Stimulated activated CD4-positive, alpha-beta T cell treated with anti-CD3 and anti-CD28 coated beads, Interleukin-15, amount 100 ng/mL, for 1 hour (primary cell): Measurements from ENCODE around the gene ENC1.
"Not testable (repeated sequence)": the region's sequence is repeated elsewhere in the genome, so short reads cannot be mapped to it uniquely, and the experiment has no call there.

Source experiments
- DNase-seq, 2 donors: peaks; one replicate each; pipeline ENCODE4 v3.0.0-alpha.2; 2020; ENCODE audit warnings: low read depth in 1 of 2, low spot score in 1 of 2

ENC1 gene, protein sequence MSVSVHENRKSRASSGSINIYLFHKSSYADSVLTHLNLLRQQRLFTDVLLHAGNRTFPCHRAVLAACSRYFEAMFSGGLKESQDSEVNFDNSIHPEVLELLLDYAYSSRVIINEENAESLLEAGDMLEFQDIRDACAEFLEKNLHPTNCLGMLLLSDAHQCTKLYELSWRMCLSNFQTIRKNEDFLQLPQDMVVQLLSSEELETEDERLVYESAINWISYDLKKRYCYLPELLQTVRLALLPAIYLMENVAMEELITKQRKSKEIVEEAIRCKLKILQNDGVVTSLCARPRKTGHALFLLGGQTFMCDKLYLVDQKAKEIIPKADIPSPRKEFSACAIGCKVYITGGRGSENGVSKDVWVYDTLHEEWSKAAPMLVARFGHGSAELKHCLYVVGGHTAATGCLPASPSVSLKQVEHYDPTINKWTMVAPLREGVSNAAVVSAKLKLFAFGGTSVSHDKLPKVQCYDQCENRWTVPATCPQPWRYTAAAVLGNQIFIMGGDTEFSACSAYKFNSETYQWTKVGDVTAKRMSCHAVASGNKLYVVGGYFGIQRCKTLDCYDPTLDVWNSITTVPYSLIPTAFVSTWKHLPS

DNA sequence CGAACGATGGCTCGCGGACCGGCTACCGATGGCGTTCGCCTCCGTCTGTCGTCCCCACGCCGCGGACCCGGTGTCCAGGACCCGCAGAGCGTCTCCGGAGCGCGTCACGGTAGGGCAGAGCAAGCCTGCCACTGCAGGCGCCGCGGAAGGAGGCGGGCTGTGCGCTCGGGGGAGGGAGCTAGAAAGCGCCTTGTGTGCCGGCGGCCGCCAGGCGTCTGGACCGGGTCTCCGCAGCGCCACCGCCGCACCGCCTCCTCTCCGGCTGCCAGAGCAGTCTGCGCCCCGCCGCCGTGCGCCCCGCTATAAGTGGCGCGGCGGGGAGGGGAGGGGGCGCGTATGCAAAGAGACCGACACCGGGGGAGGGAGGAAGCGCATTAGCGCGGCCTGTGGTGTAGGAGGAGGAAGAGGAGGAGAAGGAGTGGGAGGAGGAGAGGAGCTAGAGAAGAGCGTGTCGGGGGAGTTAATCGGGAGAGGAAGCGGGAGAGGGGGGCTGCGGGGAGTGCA is at the start of gene ENC1:
Gene ENC1, minus strand, starts transcription at position 279 of the 504 bp plus-strand sequence. CDS start 4,243 bp downstream, outside the sequence.
- peak; percentile 48 to 62 for DNase-seq

DNA sequence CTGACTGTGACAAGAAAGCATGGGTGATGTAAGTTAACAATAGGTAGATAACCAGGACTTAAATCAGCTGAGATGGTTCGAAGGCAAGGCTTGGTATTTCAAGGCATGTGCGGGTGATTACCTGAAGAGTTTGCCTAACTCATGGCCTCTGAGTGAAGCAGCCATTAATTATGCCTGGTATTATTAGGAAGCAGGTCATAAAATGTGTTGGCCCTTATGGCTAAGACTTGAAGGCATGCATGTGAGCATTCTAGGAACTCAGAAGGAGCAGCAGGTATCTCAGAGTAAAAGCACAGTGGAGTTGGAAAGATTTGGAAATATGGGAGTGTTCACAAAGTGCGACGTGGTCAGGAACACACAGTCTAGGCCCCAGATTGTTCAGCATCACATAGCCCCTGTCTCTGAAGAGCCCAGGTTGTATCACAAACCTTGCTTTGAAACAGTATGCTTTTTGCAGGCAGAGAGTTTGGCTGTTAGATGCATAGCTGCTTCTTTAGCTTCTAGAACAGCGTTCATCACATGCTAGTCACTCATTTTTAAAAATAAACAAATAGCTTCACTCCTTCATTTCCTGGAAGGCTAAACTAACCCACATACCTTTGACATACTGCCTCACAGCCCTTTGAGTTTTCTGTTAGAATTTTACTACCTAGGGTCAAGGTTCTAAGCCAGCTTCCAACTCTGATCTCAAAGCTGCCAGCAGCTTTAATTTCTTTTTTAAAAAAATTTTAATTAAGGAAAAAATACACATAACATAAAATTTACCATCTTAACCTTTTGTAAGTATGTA is 46.6 kb upstream of the ENC1 start:
- no peak for DNase-seq

DNA sequence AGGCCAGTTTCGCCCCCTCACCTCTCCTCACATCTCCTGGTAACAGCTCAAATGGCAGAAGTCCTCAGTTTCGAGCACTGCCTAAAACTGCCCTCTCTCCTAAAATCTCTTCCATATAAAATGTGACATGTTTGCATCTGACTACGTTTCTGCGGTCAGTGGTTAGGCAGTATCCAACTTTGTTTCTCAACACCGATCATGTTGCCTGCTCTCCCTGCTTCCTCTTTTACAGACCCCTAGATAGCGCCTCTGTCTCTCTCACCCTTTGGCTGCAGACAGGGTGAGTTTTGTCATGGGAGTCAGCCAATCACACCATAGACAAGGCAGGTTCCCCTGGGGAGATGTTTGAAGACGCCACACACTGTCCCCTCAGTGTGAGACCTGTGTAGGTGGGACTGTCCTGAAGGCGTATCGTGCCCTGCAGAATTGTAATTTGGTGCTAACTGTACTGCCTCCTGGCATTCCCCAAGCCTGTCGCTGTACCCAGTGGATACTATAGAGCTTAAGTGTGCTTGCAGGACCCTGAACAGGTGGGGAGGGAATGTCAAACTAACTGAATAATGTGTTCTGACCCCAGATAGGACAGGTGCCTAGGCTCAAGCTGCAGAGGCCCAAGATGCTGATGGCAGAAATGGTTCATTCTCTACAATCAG is 45.6 kb upstream of the ENC1 start:
- no peak for DNase-seq

DNA sequence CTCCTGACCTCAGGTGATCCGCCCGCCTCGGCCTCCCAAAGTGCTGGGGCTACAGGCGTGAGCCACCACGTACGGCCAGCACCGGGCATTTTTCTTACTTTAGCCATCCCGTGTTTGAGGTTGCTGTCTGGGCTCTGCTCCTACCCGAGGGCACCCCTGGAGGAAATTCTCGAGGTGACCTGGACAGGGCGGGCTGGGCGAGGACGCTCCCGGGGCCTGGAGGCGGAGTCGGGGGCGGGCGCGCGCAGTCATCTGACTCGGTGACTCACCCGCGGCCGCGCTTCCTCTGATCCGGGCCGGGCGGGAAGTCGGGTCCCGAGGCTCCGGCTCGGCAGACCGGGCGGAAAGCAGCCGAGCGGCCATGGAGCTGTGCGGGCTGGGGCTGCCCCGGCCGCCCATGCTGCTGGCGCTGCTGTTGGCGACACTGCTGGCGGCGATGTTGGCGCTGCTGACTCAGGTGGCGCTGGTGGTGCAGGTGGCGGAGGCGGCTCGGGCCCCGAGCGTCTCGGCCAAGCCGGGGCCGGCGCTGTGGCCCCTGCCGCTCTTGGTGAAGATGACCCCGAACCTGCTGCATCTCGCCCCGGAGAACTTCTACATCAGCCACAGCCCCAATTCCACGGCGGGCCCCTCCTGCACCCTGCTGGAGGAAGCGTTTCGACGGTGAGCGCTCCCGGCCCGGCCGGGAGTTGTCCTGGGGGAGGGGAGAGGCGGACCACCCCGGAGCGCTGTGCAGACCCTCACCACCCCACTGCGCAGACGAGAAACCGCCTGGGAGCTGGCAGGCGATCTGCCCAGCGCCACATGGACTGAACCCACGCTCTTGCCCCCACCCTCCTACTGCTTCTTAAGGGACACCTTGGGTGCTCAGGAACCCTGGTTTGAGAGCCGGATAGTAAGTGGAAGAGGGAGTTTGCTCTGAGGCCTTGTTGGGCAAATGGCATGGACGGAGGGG is 44.6 kb upstream of the ENC1 start, which contains the start of gene HEXB:
Gene HEXB, plus strand, starts transcription at position 334 of the 952 bp plus-strand sequence. Its CDS starts 28 bp downstream, at position 362.
- DNase-seq = peak; percentile 67 to 78

DNA sequence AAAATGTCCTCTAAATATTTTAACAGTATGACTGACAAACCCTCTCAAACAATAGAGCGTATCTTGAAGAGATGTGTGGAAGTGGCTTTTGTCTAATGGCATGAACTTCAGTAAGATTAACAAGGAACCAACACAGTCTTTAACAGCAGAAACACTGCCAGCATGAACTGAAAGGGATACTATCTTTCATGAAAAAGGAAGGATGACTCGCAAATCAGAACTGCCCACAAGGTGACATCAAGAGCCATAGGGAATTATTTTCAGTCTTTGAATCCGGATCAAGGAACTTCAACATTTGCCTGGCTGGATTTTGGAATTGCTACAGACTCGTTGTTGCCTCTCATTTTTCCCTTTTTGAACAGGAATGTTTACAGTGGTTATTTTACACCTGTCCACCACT is 39.4 kb upstream of the ENC1 start:
- DNase-seq = no peak

DNA sequence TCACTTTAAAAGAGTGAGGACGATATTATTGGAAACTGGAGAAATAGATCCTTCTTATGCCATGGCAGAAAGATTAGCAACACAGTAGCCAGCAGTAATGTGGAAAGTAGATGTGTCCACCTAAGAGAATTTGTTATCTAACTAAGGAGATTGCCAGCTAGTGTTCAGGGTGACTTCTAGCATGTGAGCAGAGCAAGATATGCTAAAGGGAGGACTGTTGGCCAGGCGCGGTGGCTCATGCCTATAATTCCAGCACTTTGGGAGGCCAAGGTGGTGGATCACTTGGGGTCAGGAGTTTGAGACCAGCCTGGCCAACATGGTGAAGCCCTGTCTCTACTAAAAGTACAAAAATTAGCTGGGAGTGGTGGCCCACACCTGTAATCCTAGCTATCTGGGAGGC is 38.8 kb upstream of the ENC1 start:
- DNase-seq = not testable (repeated sequence)

DNA sequence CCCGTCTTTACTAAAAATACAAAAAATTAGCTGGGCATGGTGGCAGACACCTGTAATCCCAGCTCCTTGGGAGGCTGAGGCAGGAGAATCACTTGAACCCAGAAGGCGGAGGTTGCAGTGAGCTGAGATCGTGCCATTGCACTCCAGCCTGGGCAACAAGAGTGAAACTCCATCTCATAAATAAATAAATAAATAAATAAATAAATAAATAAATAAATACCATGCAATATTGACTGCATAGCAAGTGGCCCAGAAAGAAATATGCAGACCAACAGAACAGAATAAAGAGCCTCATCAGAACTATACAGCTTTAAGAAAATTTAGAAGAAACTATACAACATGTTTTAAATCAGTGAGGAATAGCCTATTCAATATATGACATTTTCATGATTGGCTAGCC is 37.6 kb upstream of the ENC1 start:
- not testable (repeated sequence) for DNase-seq

DNA sequence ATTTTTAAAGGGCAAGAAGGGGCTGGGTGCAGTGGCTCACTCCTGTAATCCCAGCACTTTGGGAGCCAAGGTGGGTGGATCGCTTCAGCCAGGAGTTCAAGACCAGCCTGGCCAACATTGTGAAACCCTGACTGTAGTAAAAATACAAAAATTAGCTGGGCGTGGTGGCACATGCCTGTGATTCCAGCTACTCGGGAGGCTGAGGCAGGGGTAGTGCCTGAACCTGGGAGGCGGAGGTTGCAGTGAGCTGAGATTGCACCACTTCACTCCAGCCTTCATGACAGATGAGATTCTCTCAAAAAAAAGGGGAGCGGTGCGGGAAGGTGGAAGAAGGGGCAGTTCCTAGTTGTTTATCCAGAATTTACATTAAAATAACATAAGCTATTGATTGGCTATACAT is 35.9 kb upstream of the ENC1 start:
- not testable (repeated sequence) for DNase-seq

DNA sequence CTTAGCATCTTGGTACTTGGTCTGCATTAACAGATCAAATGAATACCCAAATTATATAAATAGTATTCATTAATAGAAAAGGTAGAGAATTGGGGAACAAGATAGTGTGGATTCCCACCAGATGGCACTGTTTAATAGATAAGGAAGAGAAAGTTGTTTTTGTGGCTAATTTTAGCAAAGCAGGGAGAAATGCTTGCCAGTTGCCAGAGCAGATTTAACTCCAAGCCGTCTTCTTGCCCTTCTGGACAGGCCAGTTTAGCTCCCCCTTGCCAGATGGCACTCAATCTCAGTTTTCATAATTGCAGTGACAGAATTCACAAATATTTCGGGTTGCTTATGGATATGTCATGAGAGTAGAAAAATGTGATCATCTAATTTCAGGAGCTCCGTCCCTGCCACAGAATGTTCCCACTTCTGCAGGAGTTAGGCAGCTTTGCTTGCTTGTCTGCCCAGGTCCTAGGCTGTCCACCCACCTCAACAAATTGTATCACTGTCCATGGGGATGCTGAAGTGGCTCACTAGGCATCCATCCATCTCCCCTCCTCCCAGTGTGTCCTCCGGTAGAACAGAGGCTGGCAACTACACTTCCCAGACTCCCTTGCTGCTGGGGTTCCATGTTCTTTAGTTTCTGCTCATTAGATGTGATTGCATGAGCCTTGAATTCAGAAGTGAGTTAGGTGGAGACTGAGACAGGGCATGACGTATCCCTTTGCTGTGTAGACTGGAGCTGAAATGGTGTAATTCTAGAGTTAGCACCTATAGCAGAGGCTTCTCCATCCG is 32.7 kb upstream of the ENC1 start:
- DNase-seq = no peak

DNA sequence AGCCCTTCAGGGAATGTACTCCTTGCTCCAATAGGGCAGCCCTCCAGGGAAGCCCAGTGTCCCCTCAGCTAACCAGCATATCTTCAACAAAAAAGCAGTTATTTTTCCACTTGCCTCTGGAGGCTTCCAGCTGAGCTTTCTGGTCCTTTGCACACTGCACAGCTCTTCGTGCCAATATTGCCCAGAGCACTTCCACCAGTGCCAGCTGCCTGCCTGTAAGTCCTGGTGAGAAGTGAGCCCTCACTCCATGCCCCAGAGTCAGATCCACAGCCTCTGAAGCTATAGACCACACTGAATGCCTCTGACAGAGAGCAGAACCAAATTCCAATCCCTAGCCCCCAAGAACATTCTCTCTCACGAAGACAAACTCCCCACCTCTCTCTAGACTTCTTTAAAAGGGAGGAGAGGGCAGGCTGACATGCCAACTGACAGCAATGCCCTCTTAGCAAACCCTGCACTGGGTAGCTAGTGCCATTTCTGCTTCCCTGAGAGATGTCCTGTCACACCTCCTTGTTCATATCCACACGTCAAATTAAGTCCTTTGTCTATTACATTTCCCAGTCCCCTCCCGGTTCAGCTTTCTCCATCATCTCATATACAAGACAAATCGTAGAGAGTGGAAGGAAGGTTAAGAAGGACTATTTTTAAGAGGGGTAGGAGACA is 31.8 kb upstream of the ENC1 start:
- no peak for DNase-seq

DNA sequence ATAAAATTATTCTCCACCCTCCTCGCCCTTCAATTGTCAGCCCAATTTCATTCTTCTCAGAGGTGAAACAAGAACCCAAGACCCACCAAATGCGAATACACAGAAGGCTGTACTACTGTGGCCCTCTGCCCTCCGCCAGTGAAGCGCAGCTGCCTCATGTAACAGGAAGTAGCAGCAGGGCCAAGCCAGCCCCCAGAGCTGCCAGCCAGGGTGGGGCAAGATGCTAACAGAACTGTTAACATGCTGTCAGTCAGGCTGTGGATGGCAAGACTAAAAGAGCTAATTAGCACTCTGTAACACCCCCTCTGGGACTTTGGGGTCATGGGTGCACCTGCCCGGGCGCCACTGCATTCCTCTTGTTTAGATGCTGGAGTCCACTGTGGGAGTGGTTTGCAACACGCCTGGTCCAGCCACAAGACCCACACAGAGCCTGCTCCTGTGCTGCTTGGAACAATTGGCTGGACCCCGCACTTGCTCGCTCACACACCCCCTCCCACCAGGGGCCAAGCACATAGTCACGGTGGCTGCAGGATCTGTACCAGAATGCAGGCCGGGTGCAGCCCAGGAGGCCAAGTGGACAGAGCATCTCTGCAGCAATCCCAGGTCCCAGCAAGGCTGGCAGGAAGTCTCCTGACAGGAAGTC is 30.0 kb upstream of the ENC1 start:
- no peak for DNase-seq

DNA sequence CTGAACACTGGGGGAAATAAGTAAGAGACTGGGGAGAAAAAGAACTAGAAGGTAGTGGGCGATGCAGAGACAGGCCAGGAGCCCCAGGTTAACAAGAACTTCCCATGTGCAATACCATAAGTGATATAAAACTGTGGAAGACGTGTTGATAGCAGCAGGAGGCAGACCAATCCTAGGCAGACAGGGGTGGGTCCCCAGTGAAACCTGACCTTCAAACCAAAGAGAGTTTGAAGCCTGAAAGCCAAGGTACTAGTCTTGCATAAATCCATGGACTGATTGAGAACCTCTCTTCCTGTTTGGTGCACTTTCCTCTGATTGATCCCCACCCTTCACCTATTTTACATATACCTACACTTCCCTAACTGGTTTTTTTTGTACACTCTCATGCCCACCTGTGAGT is 29.3 kb upstream of the ENC1 start:
- DNase-seq = no peak

DNA sequence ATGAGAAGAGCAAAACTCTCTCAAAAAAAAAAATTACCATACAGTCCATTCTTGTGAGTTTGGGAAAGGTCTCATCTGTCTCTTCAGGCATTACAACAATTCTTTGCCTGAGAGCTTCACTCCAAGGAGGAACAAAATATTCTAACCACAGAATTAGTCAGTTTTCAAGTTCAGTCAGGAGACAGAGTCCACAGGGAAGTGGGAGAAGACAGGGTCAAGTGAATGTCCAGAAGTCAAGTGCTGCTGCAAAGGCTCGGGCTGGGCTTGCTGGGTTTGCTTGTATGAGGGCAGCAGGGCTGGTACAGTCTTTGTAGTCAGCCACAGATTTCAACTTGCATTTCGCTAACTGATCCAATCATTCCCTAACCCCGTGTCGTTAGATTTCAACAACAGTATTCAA is 26.9 kb upstream of the ENC1 start:
- DNase-seq = no peak

DNA sequence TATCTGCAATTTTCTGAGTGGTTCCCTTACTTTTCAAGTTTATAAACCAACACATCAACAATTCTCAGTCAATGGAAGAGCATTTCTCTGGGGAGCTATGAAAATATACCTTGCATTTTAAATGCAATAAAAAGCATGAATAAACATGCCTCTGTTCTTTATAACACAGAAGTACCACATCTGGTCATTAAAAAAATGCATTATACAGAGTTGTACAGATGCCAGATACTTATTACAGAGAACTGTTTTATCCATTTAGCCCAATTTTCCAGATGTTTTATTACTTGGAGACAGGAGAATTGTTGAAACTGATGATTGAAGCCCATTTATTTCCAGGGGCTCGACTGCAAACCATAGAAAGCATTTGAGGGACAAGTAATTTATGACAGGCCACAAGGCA is 25.3 kb upstream of the ENC1 start:
- no peak for DNase-seq

DNA sequence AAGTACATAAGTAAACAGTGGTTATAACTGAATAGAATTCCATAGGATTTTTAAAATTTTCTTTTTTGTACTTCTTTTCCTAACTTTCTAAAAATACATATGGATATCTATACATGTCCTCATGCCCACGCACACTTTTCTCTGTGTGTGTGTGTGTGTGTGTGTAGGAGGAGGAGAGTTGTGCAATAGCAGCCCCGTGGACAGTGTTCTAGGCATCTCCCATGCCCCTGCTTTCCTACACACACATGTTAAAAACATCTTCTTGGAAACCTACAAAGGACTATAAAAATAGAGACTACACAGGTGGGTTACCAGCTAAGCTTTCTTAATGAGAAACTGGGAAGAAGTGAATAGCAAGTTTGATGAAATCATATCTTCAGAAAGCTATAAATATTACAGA is 24.7 kb upstream of the ENC1 start:
- no peak for DNase-seq

DNA sequence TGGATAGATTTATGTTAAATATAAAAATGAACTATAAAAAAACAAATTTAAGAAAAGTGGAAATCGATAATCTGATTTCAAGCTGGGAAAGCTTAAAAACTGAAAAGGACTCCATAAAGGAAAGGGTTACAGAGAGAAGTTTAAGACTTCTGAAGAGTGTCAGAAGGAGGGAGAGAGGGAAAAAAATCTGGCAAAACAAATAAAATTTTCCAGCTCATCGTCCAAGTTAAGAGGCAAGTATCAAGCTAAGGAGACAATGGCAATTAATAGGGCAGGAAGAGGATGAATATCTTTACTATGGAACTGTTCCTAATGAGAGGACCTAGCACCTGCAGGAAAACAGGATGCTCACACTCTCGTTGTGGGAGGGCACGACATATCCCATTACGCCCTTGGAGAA is 24.0 kb upstream of the ENC1 start:
- DNase-seq = no peak

DNA sequence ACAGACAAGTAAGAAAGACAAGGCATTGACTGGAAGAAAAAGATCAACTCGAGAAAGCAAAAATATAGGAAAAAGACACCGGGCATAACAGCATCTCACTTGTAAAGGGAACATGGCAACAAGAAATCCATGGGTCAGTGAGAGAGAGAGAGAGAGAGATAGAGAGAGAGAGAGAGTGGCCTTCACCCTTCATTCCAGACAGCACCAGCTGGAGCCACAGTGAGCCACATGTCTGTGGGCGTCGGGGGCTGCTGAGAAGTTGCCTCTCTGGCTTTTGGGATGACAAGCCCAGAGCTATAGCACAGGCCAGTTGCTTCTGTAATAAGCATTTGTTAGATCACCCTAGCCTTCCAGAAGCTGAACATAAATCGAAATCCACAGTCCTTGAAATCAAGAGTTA is 20.3 kb upstream of the ENC1 start:
- no peak for DNase-seq

DNA sequence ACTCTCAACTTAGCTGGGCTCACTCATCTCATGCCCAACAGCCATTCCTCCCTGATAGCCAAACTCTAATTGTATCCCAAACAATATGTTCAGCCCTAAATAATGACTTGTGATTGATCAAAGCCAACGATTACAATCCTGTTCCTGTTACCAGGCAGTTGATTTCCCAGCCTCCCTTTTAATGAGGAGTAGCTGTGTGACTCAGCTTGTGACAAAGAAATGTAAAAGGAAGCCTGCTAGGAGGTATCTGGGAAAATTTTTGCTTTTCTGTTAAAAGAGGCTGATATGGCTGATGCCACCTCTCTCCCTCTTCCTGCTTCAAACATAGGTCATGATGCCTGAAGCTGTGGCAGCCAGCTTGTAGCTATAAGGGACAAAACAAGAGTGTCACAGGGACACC is 19.6 kb upstream of the ENC1 start:
- no peak for DNase-seq
